CD4-positive, alpha-beta T cell treated with Interleukin-17A for 1 hour (primary cell): Measurements from ENCODE around the gene FAT2.
"Not testable (repeated sequence)": the region's sequence is repeated elsewhere in the genome, so short reads cannot be mapped to it uniquely, and the experiment has no call there.

Experiments
- DNase-seq: peaks from one replicate; pipeline ENCODE4 v3.0.0-alpha.2; 2020

The FAT2 gene

GRCh38 chr5:151611127-151611775 is 20.1 kb upstream of the FAT2 start:
- DNase-seq: no peak

DNA sequence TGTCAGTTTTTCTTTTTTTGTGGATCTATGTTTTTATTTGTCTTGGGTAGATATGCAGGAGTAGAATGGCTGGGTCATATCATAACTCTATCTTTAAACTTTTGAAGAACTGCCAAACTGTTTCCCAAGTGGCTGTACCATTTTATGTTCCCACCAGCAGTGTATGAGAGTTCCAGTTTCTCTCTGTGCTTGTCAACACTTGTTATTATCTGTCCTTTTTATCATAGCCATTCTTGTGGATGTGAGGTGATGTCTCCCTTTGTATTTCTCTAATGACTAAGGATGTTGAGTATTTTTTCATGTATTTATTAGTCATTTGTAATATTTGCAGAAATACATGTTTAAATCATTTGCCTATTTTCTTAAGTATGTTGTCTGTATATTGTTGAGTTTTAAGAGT is 17.4 kb upstream of the FAT2 start:
- no peak for DNase-seq

DNA sequence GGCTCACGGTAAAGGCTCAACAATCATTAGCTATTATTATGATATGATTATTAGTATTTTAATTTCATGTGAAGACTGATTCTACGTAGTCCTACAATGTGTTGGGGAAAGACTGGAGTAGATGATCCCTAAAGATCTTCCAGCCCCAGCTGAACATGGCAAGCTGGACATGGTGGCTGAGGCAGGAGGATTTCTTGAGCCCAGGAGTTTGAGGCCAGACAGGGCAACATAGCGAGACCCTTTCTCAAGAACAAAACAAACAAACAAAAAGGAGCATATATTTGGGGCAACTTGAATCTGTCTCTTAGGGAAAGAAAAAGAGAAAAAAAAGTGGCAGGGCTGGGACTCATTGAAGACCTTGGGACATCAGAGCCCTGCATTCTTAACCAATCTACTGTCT is 16.2 kb upstream of the FAT2 start:
- no peak for DNase-seq

- no peak for DNase-seq
Observed at GRCh38 chr5:151605559-151605958, 14.4 kb upstream of the FAT2 start.

DNA sequence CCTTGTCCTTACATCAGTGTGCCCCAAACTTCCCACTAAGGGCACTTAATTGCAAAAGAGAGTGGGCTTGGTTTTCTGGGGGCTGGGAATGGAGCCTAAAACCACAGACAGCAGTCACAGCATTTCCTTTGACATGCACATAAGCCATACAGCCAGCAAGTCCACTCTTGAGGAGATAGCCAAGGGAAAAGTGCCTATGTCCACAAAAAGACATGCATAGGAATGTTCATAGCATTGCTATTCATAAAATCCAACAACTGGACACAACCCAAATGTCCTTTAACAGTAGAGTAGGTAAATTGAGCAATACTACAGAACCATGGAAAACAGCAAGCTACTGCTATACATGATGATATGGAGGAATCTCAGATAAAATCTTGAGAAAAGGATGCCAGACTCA is 11.7 kb upstream of the FAT2 start:
- no peak for DNase-seq

- no peak for DNase-seq
Observed at GRCh38 chr5:151601391-151601790, 10.3 kb upstream of the FAT2 start.

DNA sequence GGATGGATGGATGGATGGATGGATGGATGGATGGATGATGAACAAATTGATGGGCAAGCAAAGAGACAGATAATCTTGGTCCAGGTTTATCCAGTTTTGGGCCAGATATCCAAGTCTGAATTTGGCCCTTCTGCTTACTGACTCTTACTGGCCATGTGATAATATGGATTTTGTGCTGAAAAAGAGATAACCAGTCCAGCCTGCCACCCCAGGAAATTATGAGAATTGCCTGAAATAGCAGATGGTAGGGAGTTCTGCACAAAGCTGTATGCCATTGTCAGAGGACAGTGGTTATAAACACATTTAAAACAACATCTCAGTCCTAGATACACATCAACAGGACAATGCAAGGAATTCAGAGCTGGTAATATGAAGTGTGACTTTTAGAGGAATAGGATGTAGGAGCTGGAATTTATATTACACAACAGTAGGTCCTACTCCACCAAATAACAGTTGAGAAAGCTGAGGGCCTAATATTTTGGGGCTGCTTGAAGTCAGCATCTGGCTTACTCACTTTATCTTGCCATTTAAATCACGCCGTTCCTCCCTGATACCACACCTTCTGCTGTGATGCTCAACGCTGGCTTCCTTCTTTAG is 9.0 kb upstream of the FAT2 start:
- no peak for DNase-seq

DNA sequence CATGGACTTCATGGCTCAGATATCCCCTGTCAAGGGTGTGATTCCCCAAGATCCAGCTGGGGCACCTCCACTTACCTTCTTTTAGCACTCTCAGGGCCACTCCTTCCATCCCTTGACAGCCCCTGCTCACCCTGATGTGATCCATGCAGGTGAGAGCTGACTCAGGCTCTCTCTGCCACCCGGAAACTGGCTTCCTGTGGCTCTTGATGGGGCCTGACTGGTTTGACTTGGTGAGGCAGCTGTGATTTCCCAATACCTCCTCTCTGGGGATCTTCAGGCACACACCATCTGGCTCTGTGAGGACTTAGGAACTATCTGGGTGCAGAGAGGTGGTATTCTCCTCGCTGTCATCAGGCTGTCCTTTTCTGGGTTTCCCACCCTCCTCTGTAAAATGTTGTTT is 7.9 kb upstream of the FAT2 start:
- DNase-seq: no peak

DNA sequence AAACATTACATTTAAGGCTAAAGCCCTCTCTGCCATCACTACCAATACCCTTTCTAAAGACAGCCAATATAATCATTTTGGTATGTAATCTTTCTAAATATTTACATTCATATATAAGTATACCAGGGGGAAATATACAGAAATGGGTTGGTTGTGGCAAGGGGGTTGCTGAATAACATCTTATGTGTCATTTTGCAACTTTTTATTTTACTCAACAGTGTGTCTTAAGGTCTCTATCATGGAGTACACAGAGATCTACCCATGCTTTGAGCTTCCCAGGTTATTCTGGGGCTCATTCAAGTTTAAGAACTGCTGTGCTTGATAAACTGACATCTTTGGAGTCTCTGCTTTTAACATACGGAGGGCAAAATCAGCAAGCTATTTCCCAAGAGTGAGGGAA is 7.4 kb upstream of the FAT2 start:
- DNase-seq: no peak

GRCh38 chr5:151597749-151598148 is 6.6 kb upstream of the FAT2 start:
- DNase-seq: no peak

GRCh38 chr5:151596828-151597539 is 5.9 kb upstream of the FAT2 start:
- DNase-seq: no peak

- no peak for DNase-seq
Observed at GRCh38 chr5:151595411-151595826, 4.3 kb upstream of the FAT2 start.

DNA sequence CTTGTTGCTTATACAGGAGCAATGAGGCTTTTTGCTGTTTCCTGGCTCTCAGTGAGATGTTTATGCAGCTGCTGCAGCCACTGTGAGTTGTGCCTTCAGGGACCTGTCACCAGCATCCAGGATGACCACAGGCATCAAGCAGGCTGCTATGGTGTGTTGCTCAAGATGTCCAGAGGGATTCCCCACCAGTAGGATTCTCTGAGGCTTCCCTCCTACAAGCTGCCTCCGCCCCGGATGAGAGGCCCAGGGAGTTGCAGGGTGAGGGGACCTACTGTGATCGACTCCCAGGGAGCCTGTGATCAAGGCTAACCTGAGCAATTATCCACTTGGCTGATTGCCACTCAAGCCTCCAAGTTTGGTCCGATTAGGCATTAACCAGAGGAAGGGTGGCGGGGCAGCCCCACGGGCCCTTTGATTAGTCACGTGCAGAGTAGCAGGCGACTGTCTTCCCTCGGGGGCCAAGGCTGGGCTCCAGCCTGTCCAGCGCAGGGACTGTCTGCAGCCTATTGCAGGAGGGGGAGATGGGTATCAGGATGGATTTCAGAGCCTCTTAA is 1.8 kb upstream of the FAT2 start:
- no peak for DNase-seq

GRCh38 chr5:151589878-151590570 is 1.1 kb downstream of the FAT2 start:
- DNase-seq: no peak

- no peak for DNase-seq
Observed at GRCh38 chr5:151587796-151588555, 3.2 kb downstream of the FAT2 start.

DNA sequence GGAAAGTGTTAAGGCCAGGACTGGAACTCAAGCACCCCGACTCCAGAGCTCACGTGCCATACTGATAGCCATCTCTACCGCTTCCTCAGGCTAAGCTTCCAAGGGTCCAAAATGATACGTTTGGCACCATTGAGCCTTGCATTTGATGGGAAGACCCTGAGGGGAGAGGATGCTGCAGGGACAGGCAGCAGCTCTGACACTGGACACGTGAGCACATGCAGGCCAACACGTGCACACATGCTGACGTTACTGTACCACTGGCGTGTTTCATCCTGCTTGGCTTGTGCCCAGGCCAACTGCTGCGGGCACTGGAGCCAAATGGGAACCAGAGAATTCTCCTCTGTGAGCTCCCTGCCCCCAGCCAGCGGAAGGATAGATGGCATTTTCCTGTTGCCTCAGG is 5.2 kb downstream of the FAT2 start:
- no peak for DNase-seq

DNA sequence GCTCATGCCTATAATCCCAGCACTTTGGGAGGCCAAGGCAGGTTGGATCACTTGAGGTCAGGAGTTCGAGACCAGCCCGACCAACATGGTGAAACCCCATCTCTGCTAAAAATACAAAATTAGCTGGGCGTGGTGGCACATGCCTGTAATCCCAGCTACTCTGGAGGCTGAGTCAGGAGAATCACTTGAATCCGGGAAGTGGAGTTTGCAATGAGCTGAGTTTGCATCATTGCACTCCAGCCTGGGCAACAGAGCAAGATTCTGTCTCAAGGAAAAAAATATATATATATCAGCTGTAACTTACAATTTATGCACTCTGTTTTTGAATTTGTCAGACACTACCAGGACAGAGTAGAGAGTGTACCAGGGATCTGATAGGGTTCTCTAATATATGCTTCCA is 5.8 kb downstream of the FAT2 start:
- DNase-seq: not testable (repeated sequence)

- no peak for DNase-seq
Observed at GRCh38 chr5:151584057-151584937, 6.8 kb downstream of the FAT2 start.

DNA sequence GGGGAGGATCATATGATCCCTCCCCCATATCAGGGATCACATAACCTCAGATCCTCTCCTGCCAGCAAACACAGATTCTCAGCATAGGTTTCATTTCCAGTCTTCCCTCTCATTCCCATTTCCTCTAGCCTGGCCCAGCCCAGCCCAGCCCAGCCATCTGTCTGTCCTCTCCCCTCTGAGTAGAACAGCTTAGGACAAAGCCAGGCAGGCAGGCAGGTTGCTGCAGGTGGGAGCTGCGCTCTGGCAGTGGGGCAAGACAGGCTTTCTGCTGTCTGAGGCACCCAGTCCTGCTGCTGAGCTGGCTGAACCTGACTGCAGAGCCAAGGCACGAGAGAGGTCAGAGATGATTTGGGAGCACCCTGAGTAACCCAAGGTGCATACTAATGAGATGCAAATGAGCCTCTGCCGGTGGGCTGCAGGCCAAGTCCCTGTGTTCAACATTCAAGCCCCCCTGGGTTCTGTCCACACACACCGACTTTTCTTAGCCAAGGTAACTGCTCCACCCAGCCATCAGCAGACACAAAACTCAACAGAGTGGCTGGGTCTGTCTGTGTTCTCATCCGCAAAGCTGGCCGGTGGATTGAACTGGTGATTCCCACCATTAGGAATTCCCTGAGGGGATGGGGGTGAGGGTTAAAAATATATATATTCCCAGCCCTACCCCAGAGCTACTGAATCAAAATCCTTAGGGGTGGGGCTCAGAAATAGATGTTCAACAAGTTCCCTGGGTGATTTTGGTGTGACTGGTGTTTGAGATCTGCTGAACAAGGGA is 9.1 kb downstream of the FAT2 start:
- no peak for DNase-seq

- DNase-seq: no peak
Observed at GRCh38 chr5:151581347-151581746, 9.8 kb downstream of the FAT2 start.

DNA sequence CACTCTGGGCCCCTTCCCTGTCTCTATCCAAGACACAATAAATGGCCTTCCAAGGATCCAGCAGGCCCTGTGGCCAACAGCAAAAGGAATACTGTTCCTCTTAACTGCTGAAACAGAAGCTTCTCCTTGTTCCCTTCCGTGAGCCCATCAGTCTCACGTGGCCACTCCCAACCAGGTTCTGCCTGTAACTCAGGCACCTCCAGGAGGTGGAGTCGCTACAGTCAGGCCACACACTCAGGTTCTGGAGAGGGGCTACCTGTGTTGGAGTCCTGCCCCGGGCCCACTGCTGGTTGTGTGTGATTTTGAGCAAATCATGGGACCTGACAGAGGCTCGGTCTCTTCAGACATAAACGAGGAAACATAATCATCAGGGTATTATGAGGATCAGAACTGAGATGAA is 10.3 kb downstream of the FAT2 start:
- DNase-seq: no peak
